ENCODE measurements around the gene N4BP2. TPM values are rescaled to one million over a fixed set of nuclear protein-coding genes. Genes with fewer than 3 reads are reported as not detected.

N4BP2 gene
- total RNA-seq, 1 experiment from 2014 or later: 3.9 TPM

GRCh38 chr4:40196724-40197281 lies 140.2 kb downstream of the N4BP2 start, which contains the start of gene RHOH:
RHOH (plus strand) TSS chr4:40197031; CDS start chr4:40243387, 46,356 bp downstream.
- H3K27me3 ChIP-seq (ENCODE audit: low read length): no peaks in the 10 kb centered on the region
- no peak within 1 kb of the TSS for H3K27ac ChIP-seq (ENCODE audit: low read length)
- no peak for TF ChIP-seq CTCF (conservative IDR thresholded peaks at IDR 0.05; ENCODE audit: low read depth, low read length)
- H3K4me1 ChIP-seq (ENCODE audit: insufficient read depth, low read length): peaks cover 26% of the 10 kb centered on the region
- no peaks in the 10 kb centered on the region for H4K20me1 ChIP-seq (ENCODE audit: low read length)
- CTCF ChIA-PET: no interaction called here
- no peaks in the 10 kb centered on the region for H3K9me2 ChIP-seq (replicated peaks; ENCODE audit: low read length)
- no peaks in the 10 kb centered on the region for H3K79me2 ChIP-seq (ENCODE audit: low read length)
- BruUV-seq (replicated peaks): no TSS peak
- DNase-seq (no peak), ATAC-seq (no peak)
- intact Hi-C loops (cut with micrococcal nuclease): no loop called here
- H2AFZ ChIP-seq (ENCODE audit: low read length): no peak within 1 kb of the TSS
- H3K4me2 ChIP-seq (ENCODE audit: low read length): no peak within 1 kb of the TSS
- H3F3A ChIP-seq (ENCODE audit: low read length, unreplicated experiment): no peaks in the 10 kb centered on the region
- H3K9ac ChIP-seq (ENCODE audit: low read length): no peak within 1 kb of the TSS
- no peaks in the 10 kb centered on the region for H3K9me3 ChIP-seq (ENCODE audit: low read length)
- no peaks in the 10 kb centered on the region for H3K36me3 ChIP-seq (ENCODE audit: low read depth, low read length)
- POLR2A ChIA-PET (ENCODE audit: unreplicated experiment): no interaction called here
- H3K4me3 ChIP-seq (ENCODE audit: low read length): no peak within 1 kb of the TSS

GRCh38 chr4:40197879-40198689 lies 141.4 kb downstream of the N4BP2 start:
- H3K79me2 ChIP-seq (ENCODE audit: low read length): no peaks in the 10 kb centered on the region
- no peak overlapping the region for H2AFZ ChIP-seq (ENCODE audit: low read length)
- CTCF ChIA-PET: no interaction called here
- no peak overlapping the region for H3K9ac ChIP-seq (ENCODE audit: low read length)
- H3K4me1 ChIP-seq (ENCODE audit: insufficient read depth, low read length): peaks cover 14% of the 10 kb centered on the region
- no peak overlapping the region for H3K4me3 ChIP-seq (ENCODE audit: low read length)
- DNase-seq (no peak), ATAC-seq (no peak)
- no peaks in the 10 kb centered on the region for H3K27me3 ChIP-seq (ENCODE audit: low read length)
- H3F3A ChIP-seq (ENCODE audit: low read length, unreplicated experiment): no peaks in the 10 kb centered on the region
- TF ChIP-seq EZH2phosphoT487 (IDR thresholded peaks at IDR 0.05; ENCODE audit: borderline replicate concordance, low read length) (no peak), CTCF (conservative IDR thresholded peaks at IDR 0.05; ENCODE audit: low read depth, low read length) (no peak), EZH2 (IDR thresholded peaks at IDR 0.05; ENCODE audit: low read length, unreplicated experiment) (no peak)
- no peak overlapping the region for H3K27ac ChIP-seq (ENCODE audit: low read length)
- H3K9me2 ChIP-seq (replicated peaks; ENCODE audit: low read length): no peaks in the 10 kb centered on the region
- H3K36me3 ChIP-seq (ENCODE audit: low read depth, low read length): no peaks in the 10 kb centered on the region
- intact Hi-C loops (cut with micrococcal nuclease): no loop called here
- no TSS peak for BruUV-seq (replicated peaks)
- no peak overlapping the region for H3K4me2 ChIP-seq (ENCODE audit: low read length)
- H3K9me3 ChIP-seq (ENCODE audit: low read length): no peaks in the 10 kb centered on the region
- H4K20me1 ChIP-seq (ENCODE audit: low read length): no peaks in the 10 kb centered on the region
- POLR2A ChIA-PET (ENCODE audit: unreplicated experiment): no interaction called here

GRCh38 chr4:40199179-40199670 lies 142.6 kb downstream of the N4BP2 start:
- TF ChIP-seq EZH2 (IDR thresholded peaks at IDR 0.05; ENCODE audit: low read length, unreplicated experiment) (no peak), EZH2phosphoT487 (IDR thresholded peaks at IDR 0.05; ENCODE audit: borderline replicate concordance, low read length) (no peak), CTCF (conservative IDR thresholded peaks at IDR 0.05; ENCODE audit: low read depth, low read length) (no peak)
- H3K27ac ChIP-seq (ENCODE audit: low read length): no peak overlapping the region
- H3K4me3 ChIP-seq (ENCODE audit: low read length): no peak overlapping the region
- no peaks in the 10 kb centered on the region for H3F3A ChIP-seq (ENCODE audit: low read length, unreplicated experiment)
- no peaks in the 10 kb centered on the region for H4K20me1 ChIP-seq (ENCODE audit: low read length)
- CTCF ChIA-PET: no interaction called here
- POLR2A ChIA-PET (ENCODE audit: unreplicated experiment): no interaction called here
- H3K4me2 ChIP-seq (ENCODE audit: low read length): no peak overlapping the region
- no peak overlapping the region for H3K9ac ChIP-seq (ENCODE audit: low read length)
- H3K9me3 ChIP-seq (ENCODE audit: low read length): no peaks in the 10 kb centered on the region
- H3K9me2 ChIP-seq (replicated peaks; ENCODE audit: low read length): no peaks in the 10 kb centered on the region
- intact Hi-C loops (cut with micrococcal nuclease): no loop called here
- no peak for ATAC-seq
- no peaks in the 10 kb centered on the region for H3K27me3 ChIP-seq (ENCODE audit: low read length)
- H3K79me2 ChIP-seq (ENCODE audit: low read length): no peaks in the 10 kb centered on the region
- no peaks in the 10 kb centered on the region for H3K36me3 ChIP-seq (ENCODE audit: low read depth, low read length)
- no peak overlapping the region for H2AFZ ChIP-seq (ENCODE audit: low read length)
- H3K4me1 ChIP-seq (ENCODE audit: insufficient read depth, low read length): peaks cover 14% of the 10 kb centered on the region
- no peak for DNase-seq
- no TSS peak for BruUV-seq (replicated peaks)

Data from PC-3 (cell line).